ENCODE data around the gene RCAN2.

RCAN2 gene

DNA sequence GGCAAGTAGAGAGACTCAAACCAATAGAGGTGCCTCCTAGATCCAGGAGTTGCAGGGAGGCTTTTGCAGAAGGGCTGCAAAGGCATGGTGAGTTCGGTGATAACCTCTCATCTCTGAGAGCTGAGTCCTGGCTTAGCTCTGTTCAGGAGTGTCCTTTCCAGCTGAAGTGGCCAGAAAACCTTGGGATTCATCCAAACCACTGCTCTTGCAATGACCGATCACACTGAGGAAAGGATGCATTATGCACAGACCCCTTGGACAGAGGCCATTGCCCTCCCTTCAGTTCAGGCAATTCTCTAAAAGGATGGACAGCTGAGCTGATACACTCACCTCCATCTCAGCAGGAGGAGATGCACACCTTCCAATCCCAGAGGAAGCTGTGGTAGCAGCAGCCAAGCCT, 161.7 kb downstream of the RCAN2 start:
- no peak for DNase-seq

DNA sequence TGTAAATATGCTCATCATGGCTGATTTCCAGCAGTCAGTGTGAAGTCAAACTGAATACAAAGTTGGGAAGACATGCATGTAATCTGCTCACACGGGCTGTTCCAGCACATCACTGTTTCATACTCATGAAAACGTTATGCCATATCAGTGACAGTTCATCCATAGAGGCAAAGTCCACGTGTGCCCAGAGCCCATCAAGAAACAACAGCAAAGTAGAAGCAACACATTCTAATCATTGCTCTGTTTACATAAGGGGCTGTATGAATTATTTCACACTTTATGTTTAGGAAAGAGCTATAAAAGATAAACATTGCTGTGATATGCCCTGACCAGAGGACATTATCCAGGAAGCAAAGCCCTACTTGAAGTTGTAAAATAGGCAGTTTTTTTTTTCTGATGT, 163.5 kb downstream of the RCAN2 start:
- no peak for DNase-seq

GRCh38 chr6:46325561-46326530, 165.4 kb downstream of the RCAN2 start:
- peak; percentile 86 for DNase-seq

DNA sequence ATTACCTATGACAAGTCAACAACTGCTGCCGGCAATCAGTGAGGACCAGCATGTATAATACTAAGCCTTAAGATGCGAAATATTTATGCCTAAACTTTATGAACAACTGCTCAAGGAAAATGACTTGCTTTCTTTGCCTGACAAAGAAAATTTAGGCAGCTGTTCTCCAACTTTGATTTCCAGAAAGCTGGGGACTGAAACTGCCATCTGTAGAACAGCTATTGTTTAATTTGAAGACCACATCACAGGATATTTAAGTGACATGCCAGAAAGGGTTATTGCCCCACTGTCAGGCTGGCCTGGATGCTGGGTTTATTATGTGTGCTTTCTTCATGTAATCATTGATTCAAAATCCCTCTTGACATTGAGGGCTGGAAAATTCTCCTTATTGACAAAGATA, 166.5 kb downstream of the RCAN2 start:
- no peak for DNase-seq

DNA sequence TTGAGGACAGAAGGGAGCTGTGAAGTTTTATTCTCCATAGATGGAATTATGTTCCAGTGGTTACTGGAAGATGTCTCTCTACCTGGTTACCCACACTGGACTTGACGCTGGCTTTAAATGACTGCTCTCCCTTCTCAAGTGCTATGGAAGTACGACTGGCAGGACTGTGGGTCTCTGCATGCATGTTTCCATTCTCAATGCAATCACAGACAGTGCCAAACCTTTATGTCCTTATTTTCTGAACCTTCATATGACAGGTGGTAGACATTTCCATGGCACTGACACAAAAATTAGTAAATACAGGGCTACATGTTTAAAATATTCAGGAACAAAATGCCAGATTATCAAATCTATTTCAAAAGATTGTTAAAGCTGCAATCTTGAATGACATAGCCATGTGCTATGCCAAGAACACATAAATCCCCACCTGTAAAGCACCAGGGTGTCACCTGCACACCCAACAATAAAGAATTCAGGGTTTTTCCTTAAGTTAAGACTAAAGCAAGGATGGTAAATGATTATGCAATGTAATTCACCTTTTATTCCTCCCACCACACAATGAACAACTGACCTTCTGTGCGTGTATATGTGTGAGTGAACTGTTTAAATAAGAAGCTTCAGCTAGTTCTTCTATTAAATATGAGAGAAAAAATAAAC, 167.2 kb downstream of the RCAN2 start:
- no peak for DNase-seq

DNA sequence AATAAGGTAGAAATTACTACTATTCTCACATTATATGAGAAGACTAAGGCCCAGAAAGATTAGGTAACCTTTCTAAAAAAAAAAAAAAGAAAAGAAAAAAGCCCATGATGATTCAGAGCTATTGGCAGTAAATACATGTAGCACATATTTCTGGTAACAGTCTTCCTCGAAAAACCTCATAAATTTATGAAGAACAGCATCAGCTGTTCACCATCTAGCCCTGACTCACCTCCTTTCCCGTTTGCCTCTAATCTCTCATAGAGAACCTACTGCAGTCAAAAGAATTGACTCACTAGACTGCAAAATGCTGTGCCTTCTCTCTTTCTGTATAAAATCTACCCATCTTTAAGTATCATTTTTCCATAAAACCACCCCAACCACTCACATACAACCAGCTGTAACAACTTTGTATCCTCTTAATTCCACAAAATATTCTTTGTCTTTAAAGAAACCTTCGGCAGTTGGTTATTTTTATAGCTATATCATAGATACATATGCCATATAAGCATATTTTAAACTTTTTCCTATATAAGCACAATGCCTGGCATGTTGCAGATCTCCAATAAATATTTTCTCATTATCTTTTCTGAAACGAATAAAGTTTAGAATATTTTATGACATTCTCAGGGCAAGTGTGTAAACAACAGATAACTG, 167.8 kb downstream of the RCAN2 start:
- no peak for DNase-seq

- DNase-seq: no peak
Measured at GRCh38 chr6:46320505-46320904, 170.7 kb downstream of the RCAN2 start.

- DNase-seq: no peak
Measured at GRCh38 chr6:46315589-46315988, 175.7 kb downstream of the RCAN2 start.

- no peak for DNase-seq
Measured at GRCh38 chr6:46312654-46313053, 178.6 kb downstream of the RCAN2 start.

GRCh38 chr6:46310196-46310595, 181.1 kb downstream of the RCAN2 start:
- DNase-seq: no peak

GRCh38 chr6:46306431-46306830, 184.8 kb downstream of the RCAN2 start:
- no peak for DNase-seq

DNA sequence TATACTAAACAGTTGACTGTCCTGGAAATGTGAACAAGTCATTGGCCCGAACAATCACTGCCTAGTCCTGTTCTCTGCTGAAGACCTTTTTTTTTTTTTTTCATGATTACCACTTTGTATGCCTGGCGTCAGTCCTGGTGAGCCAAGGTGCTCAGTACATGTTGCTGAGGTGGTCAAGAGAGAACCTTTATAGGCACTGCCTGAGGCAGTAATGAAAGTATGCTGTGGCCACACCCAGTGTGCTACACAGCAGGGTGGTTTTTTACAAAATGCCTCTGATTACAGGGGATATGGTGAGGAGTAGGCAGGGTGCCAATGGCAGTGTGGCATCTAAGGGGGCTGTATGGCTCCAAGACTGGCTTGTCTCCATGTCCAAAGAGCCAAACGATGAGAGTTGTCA, 185.4 kb downstream of the RCAN2 start:
- DNase-seq: no peak

DNA sequence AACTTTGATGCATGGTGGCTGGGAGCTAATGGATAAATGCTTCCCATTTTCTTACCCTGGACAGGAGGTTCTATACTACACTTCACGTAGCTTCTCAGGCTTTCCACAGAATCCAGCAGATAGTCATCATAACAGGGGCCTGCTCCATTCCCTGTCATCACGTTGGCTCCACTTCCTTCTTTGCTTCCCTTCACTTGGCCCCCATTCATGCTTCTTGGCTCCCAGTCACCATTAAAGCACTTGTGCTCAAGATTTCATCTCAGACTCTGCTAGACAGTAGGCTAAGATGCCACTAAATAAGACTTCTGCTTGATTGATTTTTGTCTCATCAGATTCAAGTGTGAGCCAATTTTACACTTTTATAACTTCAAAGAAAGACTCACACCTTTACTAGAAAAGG, 186.0 kb downstream of the RCAN2 start:
- DNase-seq: no peak

DNA sequence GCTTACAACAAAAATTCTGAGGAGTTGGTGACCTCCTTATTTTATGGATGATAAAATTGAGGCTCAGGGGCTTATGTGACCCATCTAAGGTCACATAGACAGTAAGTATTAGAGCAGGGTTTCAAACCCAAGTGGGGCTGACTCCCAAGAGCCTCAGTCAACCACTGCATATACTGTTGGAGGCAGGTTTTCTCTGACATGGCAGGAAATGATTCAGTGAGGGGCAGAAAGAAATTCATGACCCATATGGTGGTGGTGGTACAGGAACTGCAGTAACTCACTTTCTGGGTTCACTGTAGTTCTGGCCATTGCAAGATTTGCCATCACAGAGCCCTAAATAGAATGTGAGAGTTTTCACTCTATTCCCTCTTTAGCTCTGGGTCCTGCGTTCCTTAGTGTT, 188.4 kb downstream of the RCAN2 start:
- no peak for DNase-seq

- no peak for DNase-seq
Measured at GRCh38 chr6:46302176-46302575, 189.1 kb downstream of the RCAN2 start.

DNA sequence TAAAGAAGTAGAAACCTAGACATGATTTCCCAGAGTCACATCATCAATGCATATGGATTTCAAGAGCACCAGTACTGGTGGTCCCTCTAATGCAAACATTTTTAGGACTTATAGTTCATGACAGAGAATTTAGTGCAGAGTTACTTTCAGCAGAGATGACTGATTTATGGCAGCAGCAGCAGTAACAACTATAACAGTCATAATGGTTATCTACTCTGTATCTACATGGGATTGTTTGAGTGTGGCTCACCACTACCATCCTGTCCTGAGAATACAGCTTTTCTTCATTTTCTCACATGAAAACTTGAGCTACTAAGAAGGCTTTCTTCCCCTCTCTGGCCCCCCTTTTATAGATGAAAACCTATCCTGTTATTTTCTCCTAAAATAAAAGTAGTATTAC, 192.0 kb downstream of the RCAN2 start:
- no peak for DNase-seq

- DNase-seq: no peak
Measured at GRCh38 chr6:46296586-46296985, 194.7 kb downstream of the RCAN2 start.

- DNase-seq: no peak
Measured at GRCh38 chr6:46293641-46294316, 197.5 kb downstream of the RCAN2 start.

GRCh38 chr6:46291880-46292279, 199.4 kb downstream of the RCAN2 start:
- no peak for DNase-seq

DNA sequence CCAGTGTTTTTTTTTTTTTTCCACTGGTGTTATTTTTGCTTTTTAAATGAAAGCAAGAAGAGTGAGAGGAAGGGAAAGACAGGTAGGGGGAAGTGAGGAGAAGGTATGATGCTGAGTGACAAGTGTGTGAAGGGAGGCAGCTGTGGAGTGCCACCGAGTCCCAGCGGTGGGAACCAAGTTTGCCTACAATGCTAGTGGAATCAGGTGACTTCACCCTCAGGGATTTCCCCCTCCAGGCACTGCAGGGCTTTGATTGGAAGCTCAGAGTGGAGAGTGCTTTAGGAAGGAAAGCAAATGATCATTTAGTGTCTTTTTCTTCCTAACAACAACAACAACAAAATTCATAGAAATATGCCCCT, 200.0 kb downstream of the RCAN2 start:
- no peak for DNase-seq

- DNase-seq: no peak
Measured at GRCh38 chr6:46290421-46291274, 200.6 kb downstream of the RCAN2 start.

GRCh38 chr6:46289898-46290297, 201.4 kb downstream of the RCAN2 start:
- DNase-seq: no peak

All from NCI-H1417 treated with DMSO at 0.1 percent for 48 hours (cell line).